Hepatocyte (in vitro differentiated cells): Measurements from ENCODE around the gene PLPP7.

Experiments
- CTCF ChIP-seq: fragments of 200-600 bp; sonication (generic); IDR thresholded peaks from 2 replicates; pipeline ENCODE4 v1.5.1; 2016; ENCODE audit warnings: antibody characterized with exemption, mild to moderate bottlenecking; ENCODE audit not compliant: poor library complexity
- EZH2 ChIP-seq: fragments of 200-600 bp; sonication (generic); IDR thresholded peaks from 2 replicates; pipeline ENCODE4 v1.6.1; 2016; ENCODE audit warnings: antibody characterized with exemption, mild to moderate bottlenecking, borderline replicate concordance
- EZH2phosphoT487 ChIP-seq: fragments of 200-600 bp; sonication (generic); IDR thresholded peaks from one replicate; pipeline ENCODE4 v1.6.1; 2018; ENCODE audit warnings: antibody characterized with exemption, mild to moderate bottlenecking, low read depth, moderate library complexity; ENCODE audit not compliant: unreplicated experiment, severe bottlenecking

- TF ChIP-seq CTCF (no peak), EZH2 (no peak), EZH2phosphoT487 (no peak)
These were observed 35.5 kb upstream of the PLPP7 start for GRCh38 chr9:131253891-131254491.
